Measurements from ENCODE around the gene JAGN1.

DNA sequence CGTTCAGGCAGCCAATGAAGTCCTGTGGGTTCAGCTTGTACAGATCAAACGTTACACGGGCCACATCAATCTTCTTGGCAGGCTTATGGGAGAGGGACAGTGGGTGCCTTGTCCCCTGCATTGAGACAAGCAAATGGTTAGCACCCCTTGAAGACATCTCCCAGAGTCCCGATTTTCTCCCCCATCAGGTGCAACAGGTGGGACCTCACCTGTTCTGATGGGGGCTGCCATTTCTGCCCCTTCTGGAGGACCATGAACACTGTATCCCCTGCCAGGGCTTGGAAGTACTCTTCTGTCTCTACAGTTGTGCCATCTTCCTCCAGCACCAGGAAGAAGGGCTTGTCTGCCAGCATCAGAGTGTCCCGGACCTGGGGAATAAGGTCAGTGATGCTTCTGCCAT, 20.5 kb upstream of the JAGN1 start:
- TF ChIP-seq, protein P1, sequence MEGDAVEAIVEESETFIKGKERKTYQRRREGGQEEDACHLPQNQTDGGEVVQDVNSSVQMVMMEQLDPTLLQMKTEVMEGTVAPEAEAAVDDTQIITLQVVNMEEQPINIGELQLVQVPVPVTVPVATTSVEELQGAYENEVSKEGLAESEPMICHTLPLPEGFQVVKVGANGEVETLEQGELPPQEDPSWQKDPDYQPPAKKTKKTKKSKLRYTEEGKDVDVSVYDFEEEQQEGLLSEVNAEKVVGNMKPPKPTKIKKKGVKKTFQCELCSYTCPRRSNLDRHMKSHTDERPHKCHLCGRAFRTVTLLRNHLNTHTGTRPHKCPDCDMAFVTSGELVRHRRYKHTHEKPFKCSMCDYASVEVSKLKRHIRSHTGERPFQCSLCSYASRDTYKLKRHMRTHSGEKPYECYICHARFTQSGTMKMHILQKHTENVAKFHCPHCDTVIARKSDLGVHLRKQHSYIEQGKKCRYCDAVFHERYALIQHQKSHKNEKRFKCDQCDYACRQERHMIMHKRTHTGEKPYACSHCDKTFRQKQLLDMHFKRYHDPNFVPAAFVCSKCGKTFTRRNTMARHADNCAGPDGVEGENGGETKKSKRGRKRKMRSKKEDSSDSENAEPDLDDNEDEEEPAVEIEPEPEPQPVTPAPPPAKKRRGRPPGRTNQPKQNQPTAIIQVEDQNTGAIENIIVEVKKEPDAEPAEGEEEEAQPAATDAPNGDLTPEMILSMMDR (IDR thresholded peaks at IDR 0.05), result no peak
- no peak for TF ChIP-seq EZH2 (IDR thresholded peaks at IDR 0.05; ENCODE audit: borderline replicate concordance, insufficient read depth, low read depth, low read length, poor library complexity, severe bottlenecking)

Measured in B cell (primary cell).